ENCODE measurements around the gene EXOC4. TPM values are rescaled to one million over a fixed set of nuclear protein-coding genes. Genes with fewer than 3 reads are reported as not detected.

EXOC4 gene
- total and polyA plus RNA-seq, 7 experiments from 2014 or later: 44.1 to 106 (median 74.2) TPM

GRCh38 chr7:134019251-134019650, 766.4 kb downstream of the EXOC4 start:
- Histone ChIP-seq H3K36me3 (ENCODE audit: control insufficient read depth in 2 of 3, insufficient read depth in 3 of 3, low read length in 3 of 3) (no peaks in the 10 kb centered on the region), H3K4me3 (ENCODE audit: low read length) (no peak overlapping the region), H3K4me1 (ENCODE audit: control insufficient read depth in 2 of 2, insufficient read depth in 2 of 2, low read length in 2 of 2) (no peaks in the 10 kb centered on the region), H3K27me3 (ENCODE audit: control insufficient read depth in 2 of 2, insufficient read depth in 2 of 2, low read length in 2 of 2) (no peaks in the 10 kb centered on the region), H3K9me3 (ENCODE audit: control insufficient read depth in 2 of 3, low read length in 3 of 3) (no peaks in the 10 kb centered on the region), H3K27ac (ENCODE audit: low read depth, low read length) (no peak overlapping the region)
- no peak overlapping the region for H3K4me3 Mint-ChIP-seq
- H3K27ac Mint-ChIP-seq: no peak overlapping the region
- peaks cover 0 to 41% (median 16%) of the 10 kb centered on the region in 5 donors for H3K36me3 Mint-ChIP-seq
- POLR2A ChIA-PET: interaction anchor here (0.6 kb wide), 1 partner anchor 34 kb away, joined by 3 read pairs; no protein-coding TSS in a partner anchor
- CTCF ChIA-PET: no interaction called here
- ATAC-seq: no peak
- H3K27me3 Mint-ChIP-seq: no peaks in the 10 kb centered on the region
- no peaks in the 10 kb centered on the region for H3K4me1 Mint-ChIP-seq
- H3K9me3 Mint-ChIP-seq: peaks cover 0 to 2% (median 0%) of the 10 kb centered on the region in 11 donors
- DNase-seq: no peak
- intact Hi-C loops (cut with micrococcal nuclease): no loop called here

DNA sequence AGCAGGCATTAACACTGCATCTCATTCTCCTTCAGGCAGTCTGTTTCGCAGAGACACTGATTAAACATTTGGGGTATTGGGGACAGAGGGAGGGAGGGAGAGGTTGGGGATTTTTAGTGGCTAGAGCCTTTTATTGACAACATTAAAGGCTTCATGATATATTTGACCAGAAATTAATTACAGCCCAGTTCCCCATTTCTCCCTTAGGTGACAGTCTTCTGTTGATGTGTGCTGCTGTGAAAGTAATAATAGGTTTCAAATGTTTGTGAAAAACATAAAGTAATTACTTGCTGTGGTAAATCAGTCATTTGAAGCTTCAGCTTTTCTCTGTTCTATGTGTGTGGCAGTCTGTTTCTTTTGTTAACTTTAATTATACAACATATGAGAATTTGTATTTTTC, 769.0 kb downstream of the EXOC4 start:
- CTCF ChIA-PET: interaction anchor here (1.1 kb wide), 1 partner anchor 12 kb away, joined by 3 read pairs; no protein-coding TSS in a partner anchor
- Mint-ChIP-seq H3K27me3 (no peaks in the 10 kb centered on the region), H3K27ac (no peak overlapping the region), H3K9me3 (peaks cover 0 to 2% (median 0%) of the 10 kb centered on the region in 11 donors), H3K4me1 (no peaks in the 10 kb centered on the region), H3K36me3 (peaks cover 0 to 51% (median 24%) of the 10 kb centered on the region in 5 donors), H3K4me3 (no peak overlapping the region)
- POLR2A ChIA-PET: interaction anchor here (0.6 kb wide), 1 partner anchor 345 kb away, joined by 5 read pairs; no protein-coding TSS in a partner anchor
- DNase-seq (no peak), ATAC-seq (no peak)
- intact Hi-C loops (cut with micrococcal nuclease): no loop called here
- H3K27ac ChIP-seq (ENCODE audit: low read depth, low read length): no peak overlapping the region
- H3K4me1 ChIP-seq (ENCODE audit: control insufficient read depth in 2 of 2, insufficient read depth in 2 of 2, low read length in 2 of 2): no peaks in the 10 kb centered on the region
- no peaks in the 10 kb centered on the region for H3K36me3 ChIP-seq (ENCODE audit: control insufficient read depth in 2 of 3, insufficient read depth in 3 of 3, low read length in 3 of 3)
- H3K27me3 ChIP-seq (ENCODE audit: control insufficient read depth in 2 of 2, insufficient read depth in 2 of 2, low read length in 2 of 2): no peaks in the 10 kb centered on the region
- H3K9me3 ChIP-seq (ENCODE audit: control insufficient read depth in 2 of 3, low read length in 3 of 3): no peaks in the 10 kb centered on the region
- no peak overlapping the region for H3K4me3 ChIP-seq (ENCODE audit: low read length)

DNA sequence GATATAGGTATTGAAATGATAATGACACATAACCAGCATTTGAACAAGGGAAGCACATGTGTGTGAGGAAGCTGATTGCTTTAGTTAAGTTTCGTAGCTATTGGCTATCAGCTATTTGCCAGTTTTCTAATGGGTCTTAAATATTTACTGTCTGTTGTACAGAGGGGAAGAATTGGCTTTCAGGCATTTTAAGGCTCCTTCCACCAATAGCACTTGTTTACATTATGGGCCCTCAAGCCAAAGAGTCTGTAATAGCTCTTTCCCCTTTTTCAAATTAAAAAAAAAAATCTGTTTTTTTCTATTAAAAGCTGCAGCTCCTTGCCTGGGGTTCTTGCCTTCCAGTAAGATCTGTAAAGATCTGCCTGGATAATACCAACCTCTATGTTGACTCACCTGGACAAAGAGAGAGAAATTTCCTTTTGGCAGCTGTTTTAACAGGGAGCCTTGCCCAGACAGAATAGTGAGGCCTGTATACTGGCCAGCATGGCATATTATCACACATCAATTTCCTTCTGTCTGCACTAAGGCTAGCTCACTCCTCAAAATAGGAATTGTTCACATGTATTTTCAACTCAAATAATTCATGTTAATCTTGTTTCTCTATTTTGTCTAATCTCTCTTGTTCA, 769.5 kb downstream of the EXOC4 start:
- POLR2A ChIA-PET: interaction anchor here (0.6 kb wide), 1 partner anchor 346 kb away, joined by 5 read pairs; no protein-coding TSS in a partner anchor
- Histone ChIP-seq H3K4me3 (ENCODE audit: low read length) (no peak overlapping the region), H3K9me3 (ENCODE audit: control insufficient read depth in 2 of 3, low read length in 3 of 3) (no peaks in the 10 kb centered on the region), H3K27me3 (ENCODE audit: control insufficient read depth in 2 of 2, insufficient read depth in 2 of 2, low read length in 2 of 2) (no peaks in the 10 kb centered on the region), H3K4me1 (ENCODE audit: control insufficient read depth in 2 of 2, insufficient read depth in 2 of 2, low read length in 2 of 2) (no peaks in the 10 kb centered on the region), H3K36me3 (ENCODE audit: control insufficient read depth in 2 of 3, insufficient read depth in 3 of 3, low read length in 3 of 3) (no peaks in the 10 kb centered on the region), H3K27ac (ENCODE audit: low read depth, low read length) (no peak overlapping the region)
- Mint-ChIP-seq H3K27me3 (no peaks in the 10 kb centered on the region), H3K36me3 (peaks cover 0 to 56% (median 27%) of the 10 kb centered on the region in 5 donors), H3K4me3 (no peak overlapping the region), H3K4me1 (no peaks in the 10 kb centered on the region), H3K27ac (no peak overlapping the region), H3K9me3 (peaks cover 0 to 2% (median 0%) of the 10 kb centered on the region in 11 donors)
- CTCF ChIA-PET: interaction anchor here (1.1 kb wide), 1 partner anchor 11 kb away, joined by 3 read pairs; no protein-coding TSS in a partner anchor
- no peak for DNase-seq
- no peak for ATAC-seq
- intact Hi-C loops (cut with micrococcal nuclease): no loop called here

DNA sequence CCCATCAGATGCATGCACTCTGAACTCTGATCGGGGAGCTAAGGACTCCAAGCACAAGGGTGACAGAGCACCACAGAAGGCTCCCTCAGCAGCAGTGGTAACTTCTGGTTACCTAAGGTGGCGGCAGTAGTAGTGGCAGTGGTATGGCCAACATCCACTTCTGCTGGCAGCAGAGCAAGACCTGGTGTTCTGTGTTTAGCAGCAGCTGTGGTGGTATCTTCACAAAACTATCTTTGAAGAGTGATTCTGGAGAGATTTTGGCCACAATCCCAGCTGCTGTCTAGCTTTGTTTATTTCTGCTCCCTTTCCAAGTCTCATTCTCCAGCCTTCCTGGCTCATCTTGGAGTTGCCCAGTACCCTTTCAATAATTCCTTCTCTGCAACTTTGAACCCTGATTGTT, 771.9 kb downstream of the EXOC4 start:
- Mint-ChIP-seq H3K27me3 (no peaks in the 10 kb centered on the region), H3K27ac (no peak overlapping the region), H3K9me3 (peaks cover 0 to 2% (median 0%) of the 10 kb centered on the region in 11 donors), H3K4me3 (no peak overlapping the region), H3K4me1 (peaks cover 0 to under 1% (median 0%) of the 10 kb centered on the region in 7 donors), H3K36me3 (peaks cover 0 to 64% (median 27%) of the 10 kb centered on the region in 5 donors)
- DNase-seq (no peak), ATAC-seq (no peak)
- ChIA-PET POLR2A (no interaction called here), CTCF (no interaction called here)
- no peaks in the 10 kb centered on the region for H3K9me3 ChIP-seq (ENCODE audit: control insufficient read depth in 2 of 3, low read length in 3 of 3)
- no peak overlapping the region for H3K4me3 ChIP-seq (ENCODE audit: low read length)
- no peaks in the 10 kb centered on the region for H3K27me3 ChIP-seq (ENCODE audit: control insufficient read depth in 2 of 2, insufficient read depth in 2 of 2, low read length in 2 of 2)
- no peaks in the 10 kb centered on the region for H3K4me1 ChIP-seq (ENCODE audit: control insufficient read depth in 2 of 2, insufficient read depth in 2 of 2, low read length in 2 of 2)
- intact Hi-C loops (cut with micrococcal nuclease): no loop called here
- no peaks in the 10 kb centered on the region for H3K36me3 ChIP-seq (ENCODE audit: control insufficient read depth in 2 of 3, insufficient read depth in 3 of 3, low read length in 3 of 3)
- H3K27ac ChIP-seq (ENCODE audit: low read depth, low read length): no peak overlapping the region

GRCh38 chr7:134028853-134029252, 776.0 kb downstream of the EXOC4 start:
- no peak for ATAC-seq
- Mint-ChIP-seq H3K27me3 (no peaks in the 10 kb centered on the region), H3K4me3 (no peak overlapping the region), H3K9me3 (peaks cover 0 to 2% (median 0%) of the 10 kb centered on the region in 11 donors), H3K36me3 (peaks cover 0 to 55% (median 23%) of the 10 kb centered on the region in 5 donors), H3K27ac (no peak overlapping the region), H3K4me1 (peaks cover 0 to 21% (median 13%) of the 10 kb centered on the region in 7 donors)
- ChIA-PET POLR2A (no interaction called here), CTCF (no interaction called here)
- H3K4me3 ChIP-seq (ENCODE audit: low read length): no peak overlapping the region
- no peaks in the 10 kb centered on the region for H3K36me3 ChIP-seq (ENCODE audit: control insufficient read depth in 2 of 3, insufficient read depth in 3 of 3, low read length in 3 of 3)
- intact Hi-C loops (cut with micrococcal nuclease): no loop called here
- H3K27me3 ChIP-seq (ENCODE audit: control insufficient read depth in 2 of 2, insufficient read depth in 2 of 2, low read length in 2 of 2): no peaks in the 10 kb centered on the region
- DNase-seq: no peak
- H3K9me3 ChIP-seq (ENCODE audit: control insufficient read depth in 2 of 3, low read length in 3 of 3): no peaks in the 10 kb centered on the region
- peaks cover 0 to 5% of the 10 kb centered on the region in 2 donors for H3K4me1 ChIP-seq (ENCODE audit: control insufficient read depth in 2 of 2, insufficient read depth in 2 of 2, low read length in 2 of 2)
- H3K27ac ChIP-seq (ENCODE audit: low read depth, low read length): no peak overlapping the region

GRCh38 chr7:134029743-134030142, 776.9 kb downstream of the EXOC4 start:
- Mint-ChIP-seq H3K27me3 (no peaks in the 10 kb centered on the region), H3K27ac (no peak overlapping the region), H3K36me3 (peaks cover 0 to 57% (median 28%) of the 10 kb centered on the region in 5 donors), H3K9me3 (peaks cover 0 to 2% (median 0%) of the 10 kb centered on the region in 11 donors), H3K4me1 (peaks cover 0 to 21% (median 13%) of the 10 kb centered on the region in 7 donors), H3K4me3 (no peak overlapping the region)
- ATAC-seq (no peak), DNase-seq (no peak)
- H3K4me1 ChIP-seq (ENCODE audit: control insufficient read depth in 2 of 2, insufficient read depth in 2 of 2, low read length in 2 of 2): peaks cover 0 to 5% of the 10 kb centered on the region in 2 donors
- CTCF ChIA-PET: no interaction called here
- H3K36me3 ChIP-seq (ENCODE audit: control insufficient read depth in 2 of 3, insufficient read depth in 3 of 3, low read length in 3 of 3): no peaks in the 10 kb centered on the region
- no peaks in the 10 kb centered on the region for H3K9me3 ChIP-seq (ENCODE audit: control insufficient read depth in 2 of 3, low read length in 3 of 3)
- POLR2A ChIA-PET: no interaction called here
- H3K27me3 ChIP-seq (ENCODE audit: control insufficient read depth in 2 of 2, insufficient read depth in 2 of 2, low read length in 2 of 2): no peaks in the 10 kb centered on the region
- intact Hi-C loops (cut with micrococcal nuclease): no loop called here
- H3K27ac ChIP-seq (ENCODE audit: low read depth, low read length): no peak overlapping the region
- no peak overlapping the region for H3K4me3 ChIP-seq (ENCODE audit: low read length)

- Histone ChIP-seq H3K4me3 (ENCODE audit: low read length) (no peak overlapping the region), H3K36me3 (ENCODE audit: control insufficient read depth in 2 of 3, insufficient read depth in 3 of 3, low read length in 3 of 3) (no peaks in the 10 kb centered on the region), H3K4me1 (ENCODE audit: control insufficient read depth in 2 of 2, insufficient read depth in 2 of 2, low read length in 2 of 2) (peaks cover 0 to 5% of the 10 kb centered on the region in 2 donors), H3K27ac (ENCODE audit: low read depth, low read length) (no peak overlapping the region), H3K9me3 (ENCODE audit: control insufficient read depth in 2 of 3, low read length in 3 of 3) (no peaks in the 10 kb centered on the region), H3K27me3 (ENCODE audit: control insufficient read depth in 2 of 2, insufficient read depth in 2 of 2, low read length in 2 of 2) (no peaks in the 10 kb centered on the region)
- DNase-seq (no peak), ATAC-seq (no peak)
- Mint-ChIP-seq H3K27ac (no peak overlapping the region), H3K36me3 (peaks cover 0 to 54% (median 27%) of the 10 kb centered on the region in 5 donors), H3K4me3 (no peak overlapping the region), H3K9me3 (peaks cover 0 to 2% (median 0%) of the 10 kb centered on the region in 11 donors), H3K27me3 (no peaks in the 10 kb centered on the region), H3K4me1 (peaks cover 0 to 21% (median 13%) of the 10 kb centered on the region in 7 donors)
- POLR2A ChIA-PET: no interaction called here
- intact Hi-C loops (cut with micrococcal nuclease): no loop called here
- CTCF ChIA-PET: no interaction called here
Observed at GRCh38 chr7:134030460-134030865, 777.6 kb downstream of the EXOC4 start.

Data from naive thymus-derived CD4-positive, alpha-beta T cell (primary cell).